RWPE2 (cell line): Measurements from ENCODE around the gene TNPO1.

ENCODE experiments used
- ATAC-seq: fragments of 200-7000 bp; cut with Tn5 transposase; 3 replicates; pipeline ENCODE4 v1.9.1; 2021; ENCODE audit warnings: low read depth
- DNase-seq: peaks from one replicate; pipeline ENCODE4 v3.0.0-alpha.2; 2020; ENCODE audit warnings: low spot score
- H3K27ac ChIP-seq: fragments of 450-650 bp; 2 replicates; pipeline ENCODE4 v1.5.1; 2017; ENCODE audit warnings: mild to moderate bottlenecking; ENCODE audit not compliant: poor library complexity, severe bottlenecking
- H3K27me3 ChIP-seq: fragments of 250-450 bp; sonication (Bioruptor Pico); 2 replicates; pipeline ENCODE4 v1.5.1; 2021; ENCODE audit warnings: mild to moderate bottlenecking, moderate library complexity; ENCODE audit not compliant: insufficient read depth, poor library complexity, severe bottlenecking
- H3K36me3 ChIP-seq: fragments of 250-450 bp; sonication (Bioruptor Pico); 2 replicates; pipeline ENCODE4 v1.5.1; 2020; ENCODE audit warnings: low read depth, mild to moderate bottlenecking, moderate library complexity
- H3K4me1 ChIP-seq: fragments of 250-450 bp; sonication (Bioruptor Pico); 2 replicates; pipeline ENCODE4 v1.5.1; 2021; ENCODE audit warnings: mild to moderate bottlenecking, moderate library complexity; ENCODE audit not compliant: insufficient read depth, poor library complexity, severe bottlenecking
- H3K4me3 ChIP-seq: fragments of 250-450 bp; sonication (Bioruptor Pico); 2 replicates; pipeline ENCODE4 v1.5.1; 2021; ENCODE audit warnings: mild to moderate bottlenecking, moderate library complexity; ENCODE audit not compliant: severe bottlenecking
- H3K9me3 ChIP-seq: fragments of 250-450 bp; sonication (Bioruptor Pico); 2 replicates; pipeline ENCODE4 v1.5.1; 2021; ENCODE audit warnings: mild to moderate bottlenecking, moderate library complexity; ENCODE audit not compliant: severe bottlenecking
- CTCF ChIP-seq: fragments of 450-650 bp; IDR thresholded peaks from one replicate; pipeline ENCODE4 v1.5.1; 2017; ENCODE audit warnings: mild to moderate bottlenecking, moderate library complexity; ENCODE audit not compliant: poor library complexity, severe bottlenecking

The TNPO1 gene

GRCh38 chr5:72844218-72844603, 27.8 kb downstream of the TNPO1 start:
- no peak for ATAC-seq

GRCh38 chr5:72845889-72846288, 29.4 kb downstream of the TNPO1 start:
- H3K4me3 ChIP-seq, result no peak overlapping the region
- no peak for ATAC-seq
- peaks cover 19% of the 10 kb centered on the region for H3K36me3 ChIP-seq
- H3K4me1 ChIP-seq, result peaks cover 60% of the 10 kb centered on the region
- no peaks in the 10 kb centered on the region for H3K27me3 ChIP-seq
- DNase-seq, result no peak
- H3K27ac ChIP-seq, result no peak overlapping the region
- no peaks in the 10 kb centered on the region for H3K9me3 ChIP-seq
- no peak for TF ChIP-seq CTCF

More at GRCh38 chr5:72844218-72844603, 27.8 kb downstream of the TNPO1 start:
- Histone ChIP-seq H3K27me3 (no peaks in the 10 kb centered on the region), H3K4me3 (no peak overlapping the region), H3K27ac (no peak overlapping the region), H3K4me1 (peaks cover 50% of the 10 kb centered on the region), H3K9me3 (no peaks in the 10 kb centered on the region), H3K36me3 (peaks cover 4% of the 10 kb centered on the region)
- TF ChIP-seq CTCF, result no peak
- no peak for DNase-seq

- H3K27ac ChIP-seq, result no peak overlapping the region
- H3K4me1 ChIP-seq, result peaks cover 59% of the 10 kb centered on the region
- no peaks in the 10 kb centered on the region for H3K9me3 ChIP-seq
- H3K36me3 ChIP-seq, result peaks cover 24% of the 10 kb centered on the region
- DNase-seq, result no peak
- no peaks in the 10 kb centered on the region for H3K27me3 ChIP-seq
- H3K4me3 ChIP-seq, result no peak overlapping the region
- no peak for ATAC-seq
- TF ChIP-seq CTCF, result no peak
Observed at GRCh38 chr5:72846483-72846882, 30.0 kb downstream of the TNPO1 start.

- H3K4me1 ChIP-seq, result peaks cover 59% of the 10 kb centered on the region
- no peak for DNase-seq
- TF ChIP-seq CTCF, result no peak
- peak overlapping the region; percentile 82 for H3K4me3 ChIP-seq
- ATAC-seq, result no peak
- H3K27ac ChIP-seq, result peak overlapping the region; percentile 76
- H3K9me3 ChIP-seq, result no peaks in the 10 kb centered on the region
- peaks cover 34% of the 10 kb centered on the region for H3K36me3 ChIP-seq
- H3K27me3 ChIP-seq, result no peaks in the 10 kb centered on the region
Observed at GRCh38 chr5:72847439-72847838, 31.0 kb downstream of the TNPO1 start.

GRCh38 chr5:72847989-72848473, 31.6 kb downstream of the TNPO1 start:
- Histone ChIP-seq H3K4me1 (peaks cover 59% of the 10 kb centered on the region), H3K36me3 (peaks cover 40% of the 10 kb centered on the region), H3K27ac (peak overlapping the region; percentile 76), H3K4me3 (peak overlapping the region; percentile 82), H3K27me3 (no peaks in the 10 kb centered on the region), H3K9me3 (no peaks in the 10 kb centered on the region)
- peak; percentile 92 for ATAC-seq
- no peak for TF ChIP-seq CTCF
- DNase-seq, result peak; percentile 92
